ENCODE results near the gene SLC9C2. TPM values are rescaled to one million over a fixed set of nuclear protein-coding genes. Genes with fewer than 3 reads are reported as not detected.

SLC9C2 gene
- total RNA-seq, 1 experiment from 2014 or later: not detected

- TF ChIP-seq CTCF (conservative IDR thresholded peaks at IDR 0.05) (no peak), EZH2 (IDR thresholded peaks at IDR 0.05; ENCODE audit: low read depth) (no peak)
- intact Hi-C loops (cut with micrococcal nuclease; ENCODE audit: unreplicated experiment): no loop called here
Measured at GRCh38 chr1:173551699-173552098, 51.2 kb downstream of the SLC9C2 start.

GRCh38 chr1:173549813-173550212, 53.1 kb downstream of the SLC9C2 start:
- TF ChIP-seq CTCF (conservative IDR thresholded peaks at IDR 0.05) (no peak), EZH2 (IDR thresholded peaks at IDR 0.05; ENCODE audit: low read depth) (no peak)
- BruUV-seq (replicated peaks): no TSS peak
- Histone ChIP-seq H3K9me3 (ENCODE audit: insufficient read depth, low read depth) (no peaks in the 10 kb centered on the region), H3K4me3 (no peak overlapping the region), H3K36me3 (ENCODE audit: low read depth) (no peaks in the 10 kb centered on the region), H4K20me1 (ENCODE audit: insufficient read depth) (no peaks in the 10 kb centered on the region), H3K4me2 (no peak overlapping the region), H3F3A (ENCODE audit: insufficient read depth, low read depth) (peaks cover 2% of the 10 kb centered on the region; the same call in 1 of the 2 replicates), H3K79me2 (ENCODE audit: low read depth) (no peaks in the 10 kb centered on the region), H3K9me2 (ENCODE audit: insufficient read depth) (no peaks in the 10 kb centered on the region), H3K27ac (no peak overlapping the region), H2AFZ (no peak overlapping the region), H3K4me1 (replicated peaks; ENCODE audit: insufficient read depth) (peaks cover 9% of the 10 kb centered on the region), H3K27me3 (ENCODE audit: insufficient read depth, low read depth) (no peaks in the 10 kb centered on the region)
- ChIA-PET POLR2A (ENCODE audit: unreplicated experiment) (no interaction called here), CTCF (no interaction called here)
- intact Hi-C loops (cut with micrococcal nuclease; ENCODE audit: unreplicated experiment): no loop called here
- no peak for DNase-seq

More at GRCh38 chr1:173551699-173552098, 51.2 kb downstream of the SLC9C2 start:
- Histone ChIP-seq H2AFZ (no peak overlapping the region), H3F3A (ENCODE audit: insufficient read depth, low read depth) (peaks cover 4% of the 10 kb centered on the region; the same call in 1 of the 2 replicates), H3K36me3 (ENCODE audit: low read depth) (no peaks in the 10 kb centered on the region), H3K27ac (no peak overlapping the region), H3K4me1 (replicated peaks; ENCODE audit: insufficient read depth) (peaks cover 16% of the 10 kb centered on the region), H3K9me3 (ENCODE audit: insufficient read depth, low read depth) (no peaks in the 10 kb centered on the region), H3K4me2 (no peak overlapping the region), H3K27me3 (ENCODE audit: insufficient read depth, low read depth) (no peaks in the 10 kb centered on the region), H4K20me1 (ENCODE audit: insufficient read depth) (no peaks in the 10 kb centered on the region), H3K9me2 (ENCODE audit: insufficient read depth) (no peaks in the 10 kb centered on the region), H3K4me3 (no peak overlapping the region), H3K79me2 (ENCODE audit: low read depth) (no peaks in the 10 kb centered on the region)
- ChIA-PET POLR2A (ENCODE audit: unreplicated experiment) (no interaction called here), CTCF (no interaction called here)
- no peak for DNase-seq
- no TSS peak for BruUV-seq (replicated peaks)

DNA sequence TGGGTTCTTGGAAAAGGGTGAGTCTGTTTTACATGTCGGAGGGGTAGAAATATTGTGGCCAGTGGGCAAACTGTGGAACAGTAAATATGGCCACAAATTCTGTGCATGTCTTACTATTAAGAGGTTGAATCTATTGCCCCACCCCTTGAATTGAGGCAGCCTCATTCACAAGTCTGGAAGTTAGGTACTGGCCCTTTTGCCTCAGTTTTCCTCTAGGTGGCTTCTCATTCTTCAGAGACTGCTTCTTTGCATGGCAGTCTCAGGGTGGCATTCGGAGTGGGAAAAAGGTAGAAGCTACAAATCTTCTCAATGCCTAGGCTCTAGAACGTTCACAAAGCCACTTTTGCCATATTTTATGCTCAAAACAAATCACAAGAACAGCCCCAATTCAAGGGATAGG, 57.2 kb downstream of the SLC9C2 start:
- ChIA-PET CTCF (no interaction called here), POLR2A (ENCODE audit: unreplicated experiment) (no interaction called here)
- H3K27ac ChIP-seq: no peak overlapping the region
- no peaks in the 10 kb centered on the region for H3K36me3 ChIP-seq (ENCODE audit: low read depth)
- no peaks in the 10 kb centered on the region for H3K79me2 ChIP-seq (ENCODE audit: low read depth)
- H3K4me2 ChIP-seq: no peak overlapping the region
- H2AFZ ChIP-seq: no peak overlapping the region
- no peak for DNase-seq
- intact Hi-C loops (cut with micrococcal nuclease; ENCODE audit: unreplicated experiment): no loop called here
- no peaks in the 10 kb centered on the region for H3F3A ChIP-seq (ENCODE audit: insufficient read depth, low read depth)
- BruUV-seq (replicated peaks): no TSS peak
- no peaks in the 10 kb centered on the region for H3K9me2 ChIP-seq (ENCODE audit: insufficient read depth)
- H3K4me1 ChIP-seq (replicated peaks; ENCODE audit: insufficient read depth): no peaks in the 10 kb centered on the region
- H3K27me3 ChIP-seq (ENCODE audit: insufficient read depth, low read depth): no peaks in the 10 kb centered on the region
- no peaks in the 10 kb centered on the region; the same call in 1 of the 2 replicates for H3K9me3 ChIP-seq (ENCODE audit: insufficient read depth, low read depth)
- H4K20me1 ChIP-seq (ENCODE audit: insufficient read depth): no peaks in the 10 kb centered on the region
- no peak for TF ChIP-seq EZH2 (IDR thresholded peaks at IDR 0.05; ENCODE audit: low read depth)
- no peak for TF ChIP-seq CTCF (conservative IDR thresholded peaks at IDR 0.05)
- no peak overlapping the region for H3K4me3 ChIP-seq
